ENCODE measurements around the gene ABL1.

DNA sequence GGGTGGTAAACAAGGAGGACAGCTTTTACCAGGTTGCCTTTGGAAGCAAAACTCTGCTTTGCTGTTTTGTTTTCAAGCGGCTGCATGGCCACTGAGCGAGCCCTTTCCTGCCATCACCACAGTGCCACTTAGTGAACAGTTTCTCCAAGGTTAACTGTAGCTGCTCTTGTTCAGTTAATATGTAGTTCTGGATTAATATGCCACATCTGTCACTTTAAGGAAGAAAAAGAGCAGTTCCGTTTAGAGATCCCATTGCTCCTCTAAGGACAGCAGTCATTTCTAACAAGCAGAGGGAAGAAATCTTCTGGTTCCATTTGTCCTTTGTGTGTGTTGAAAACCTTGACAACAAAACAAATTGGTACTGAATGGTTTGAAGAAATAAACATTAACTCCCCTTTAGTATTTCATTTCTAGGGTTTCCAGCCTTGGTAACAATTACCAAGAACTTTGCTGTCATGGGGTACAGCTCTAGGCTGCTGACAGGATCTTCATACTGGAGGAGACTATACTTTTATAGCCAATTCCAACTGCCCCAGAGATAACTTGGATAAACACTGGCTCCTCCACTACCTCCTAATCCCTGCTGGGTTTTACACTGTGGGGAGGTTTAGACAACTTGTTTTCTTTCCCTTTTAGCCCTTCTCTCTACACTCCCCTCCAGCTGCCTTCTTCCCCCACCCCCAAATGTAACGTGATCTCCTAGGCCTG is 10.3 kb upstream of the ABL1 start:
- 0 out of 2 replicates have a peak, but pooled peaks have one; percentile 13 for TF ChIP-seq TAF1 (IDR thresholded peaks at IDR 0.05; ENCODE audit: borderline replicate concordance, insufficient read depth, low read length)
- TF ChIP-seq POLR2AphosphoS5 (IDR thresholded peaks at IDR 0.05; ENCODE audit: low read depth, low read length) = no peak; the same call in 1 of the 2 replicates
- TF ChIP-seq, protein P1, sequence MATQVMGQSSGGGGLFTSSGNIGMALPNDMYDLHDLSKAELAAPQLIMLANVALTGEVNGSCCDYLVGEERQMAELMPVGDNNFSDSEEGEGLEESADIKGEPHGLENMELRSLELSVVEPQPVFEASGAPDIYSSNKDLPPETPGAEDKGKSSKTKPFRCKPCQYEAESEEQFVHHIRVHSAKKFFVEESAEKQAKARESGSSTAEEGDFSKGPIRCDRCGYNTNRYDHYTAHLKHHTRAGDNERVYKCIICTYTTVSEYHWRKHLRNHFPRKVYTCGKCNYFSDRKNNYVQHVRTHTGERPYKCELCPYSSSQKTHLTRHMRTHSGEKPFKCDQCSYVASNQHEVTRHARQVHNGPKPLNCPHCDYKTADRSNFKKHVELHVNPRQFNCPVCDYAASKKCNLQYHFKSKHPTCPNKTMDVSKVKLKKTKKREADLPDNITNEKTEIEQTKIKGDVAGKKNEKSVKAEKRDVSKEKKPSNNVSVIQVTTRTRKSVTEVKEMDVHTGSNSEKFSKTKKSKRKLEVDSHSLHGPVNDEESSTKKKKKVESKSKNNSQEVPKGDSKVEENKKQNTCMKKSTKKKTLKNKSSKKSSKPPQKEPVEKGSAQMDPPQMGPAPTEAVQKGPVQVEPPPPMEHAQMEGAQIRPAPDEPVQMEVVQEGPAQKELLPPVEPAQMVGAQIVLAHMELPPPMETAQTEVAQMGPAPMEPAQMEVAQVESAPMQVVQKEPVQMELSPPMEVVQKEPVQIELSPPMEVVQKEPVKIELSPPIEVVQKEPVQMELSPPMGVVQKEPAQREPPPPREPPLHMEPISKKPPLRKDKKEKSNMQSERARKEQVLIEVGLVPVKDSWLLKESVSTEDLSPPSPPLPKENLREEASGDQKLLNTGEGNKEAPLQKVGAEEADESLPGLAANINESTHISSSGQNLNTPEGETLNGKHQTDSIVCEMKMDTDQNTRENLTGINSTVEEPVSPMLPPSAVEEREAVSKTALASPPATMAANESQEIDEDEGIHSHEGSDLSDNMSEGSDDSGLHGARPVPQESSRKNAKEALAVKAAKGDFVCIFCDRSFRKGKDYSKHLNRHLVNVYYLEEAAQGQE (IDR thresholded peaks at IDR 0.05; ENCODE audit: insufficient read depth in 1 of 2, low read depth in 2 of 2, low read length in 2 of 2) = 0 out of 4 replicates have a peak, but pooled peaks of 1 of the 2 experiments have one; percentile 15
- peak; percentile 88; the same call in 1 of the 2 replicates for TF ChIP-seq SIN3A (IDR thresholded peaks at IDR 0.05; ENCODE audit: borderline replicate concordance, insufficient read depth, low read length)

All from PFSK-1 (cell line).